ENCODE results near the gene GLOD5.

Gene GLOD5

GRCh38 chrX:48754238-48754637, 7.3 kb upstream of the GLOD5 start:
- no peak for DNase-seq

GRCh38 chrX:48769230-48769629, 7.7 kb downstream of the GLOD5 start:
- DNase-seq, result no peak

GRCh38 chrX:48770296-48770695, 8.7 kb downstream of the GLOD5 start:
- DNase-seq, result no peak

GRCh38 chrX:48772602-48773001, 11.1 kb downstream of the GLOD5 start:
- DNase-seq, result no peak

- DNase-seq, result no peak
Measured at GRCh38 chrX:48776818-48777439, 15.4 kb downstream of the GLOD5 start.

GRCh38 chrX:48779399-48779798, 17.9 kb downstream of the GLOD5 start:
- no peak for DNase-seq

- DNase-seq, result no peak
Measured at GRCh38 chrX:48781705-48782104, 20.2 kb downstream of the GLOD5 start.

- no peak for DNase-seq
Measured at GRCh38 chrX:48782216-48782615, 20.7 kb downstream of the GLOD5 start.

GRCh38 chrX:48782795-48783194, 21.2 kb downstream of the GLOD5 start:
- no peak for DNase-seq

GRCh38 chrX:48784726-48785125, 23.2 kb downstream of the GLOD5 start:
- DNase-seq, result no peak

- DNase-seq, result no peak
Measured at GRCh38 chrX:48785186-48785539, 23.6 kb downstream of the GLOD5 start.

- DNase-seq, result no peak
Measured at GRCh38 chrX:48785540-48786214, 24.1 kb downstream of the GLOD5 start.

GRCh38 chrX:48786341-48786800, 24.8 kb downstream of the GLOD5 start, which contains the start of gene GATA1:
TSS of gene GATA1 (plus strand) at chrX:48786590. CDS start at chrX:48791110, 4,520 bp downstream.
- no peak for DNase-seq

- DNase-seq, result no peak
Measured at GRCh38 chrX:48786825-48787504, 25.4 kb downstream of the GLOD5 start.

GRCh38 chrX:48787505-48788443, 26.2 kb downstream of the GLOD5 start:
- DNase-seq, result no peak

GRCh38 chrX:48789366-48790220, 28.0 kb downstream of the GLOD5 start:
- DNase-seq, result no peak

- no peak for DNase-seq
Measured at GRCh38 chrX:48790477-48790876, 28.9 kb downstream of the GLOD5 start.

GRCh38 chrX:48791063-48791820, 29.7 kb downstream of the GLOD5 start:
- DNase-seq, result peak; percentile 11

- DNase-seq, result no peak
Measured at GRCh38 chrX:48792219-48792618, 30.7 kb downstream of the GLOD5 start.

GRCh38 chrX:48793935-48794334, 32.4 kb downstream of the GLOD5 start:
- no peak for DNase-seq

- no peak for DNase-seq
Measured at GRCh38 chrX:48794340-48794910, 32.9 kb downstream of the GLOD5 start.
